ENCODE results near the gene OR2L8. TPM values are rescaled to one million over a fixed set of nuclear protein-coding genes. Genes with fewer than 3 reads are reported as not detected.

OR2L8 gene
- total and polyA plus RNA-seq, 2 experiments from 2014 or later = not detected

DNA sequence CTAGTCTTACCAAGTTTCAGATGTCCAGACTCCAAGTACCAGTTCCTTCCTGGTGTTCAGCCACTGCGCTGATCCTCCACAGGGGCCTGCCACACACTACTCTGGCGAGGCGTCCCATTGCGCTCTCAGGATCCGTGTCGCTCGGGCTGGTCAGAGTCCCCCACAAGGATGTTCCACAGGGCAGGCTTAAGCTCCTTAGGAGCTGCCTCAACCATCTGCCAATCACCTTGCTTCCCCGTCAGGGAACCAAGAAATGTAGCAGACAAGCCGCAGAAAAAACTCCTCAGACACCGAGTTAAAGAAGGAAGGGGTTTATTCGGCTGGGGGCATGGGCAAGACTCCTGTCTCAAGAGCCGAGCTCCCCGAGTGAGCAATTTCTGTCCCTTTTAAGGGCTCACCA lies 43.5 kb upstream of the OR2L8 start:
- ATAC-seq (no peak), DNase-seq (ENCODE audit: low spot score) (no peak)
- Mint-ChIP-seq H3K36me3 (ENCODE audit: low read depth) (peaks cover 51% of the 10 kb centered on the region), H3K27me3 (ENCODE audit: insufficient read depth, low read depth, poor library complexity) (peaks cover 3% of the 10 kb centered on the region), H3K4me3 (no peak overlapping the region), H3K4me1 (peaks cover 14% of the 10 kb centered on the region), H3K9me3 (peaks cover 90% of the 10 kb centered on the region), H3K27ac (no peak overlapping the region)
- Histone ChIP-seq H3K79me2 (replicated peaks; ENCODE audit: insufficient read depth) (no peaks in the 10 kb centered on the region), H4K20me1 (replicated peaks; ENCODE audit: insufficient read depth) (no peaks in the 10 kb centered on the region), H2AFZ (no peak overlapping the region), H3K4me1 (ENCODE audit: insufficient read depth) (peaks cover 20% of the 10 kb centered on the region), H3K9me2 (ENCODE audit: insufficient read depth) (no peaks in the 10 kb centered on the region), H3K27ac (ENCODE audit: low read depth) (no peak overlapping the region), H3K27me3 (ENCODE audit: insufficient read depth) (no peaks in the 10 kb centered on the region), H3K4me2 (no peak overlapping the region), H3K36me3 (ENCODE audit: insufficient read depth) (no peaks in the 10 kb centered on the region), H3K4me3 (no peak overlapping the region), H3F3A (replicated peaks; ENCODE audit: low read depth) (0 out of 2 replicates have a peak, but pooled peaks cover 3% of the 10 kb centered on the region)
- TF ChIP-seq, protein P1, sequence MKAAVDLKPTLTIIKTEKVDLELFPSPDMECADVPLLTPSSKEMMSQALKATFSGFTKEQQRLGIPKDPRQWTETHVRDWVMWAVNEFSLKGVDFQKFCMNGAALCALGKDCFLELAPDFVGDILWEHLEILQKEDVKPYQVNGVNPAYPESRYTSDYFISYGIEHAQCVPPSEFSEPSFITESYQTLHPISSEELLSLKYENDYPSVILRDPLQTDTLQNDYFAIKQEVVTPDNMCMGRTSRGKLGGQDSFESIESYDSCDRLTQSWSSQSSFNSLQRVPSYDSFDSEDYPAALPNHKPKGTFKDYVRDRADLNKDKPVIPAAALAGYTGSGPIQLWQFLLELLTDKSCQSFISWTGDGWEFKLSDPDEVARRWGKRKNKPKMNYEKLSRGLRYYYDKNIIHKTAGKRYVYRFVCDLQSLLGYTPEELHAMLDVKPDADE (IDR thresholded peaks at IDR 0.05) = no peak
- TF ChIP-seq ZNF114 (CRISPR knock-in tag; IDR thresholded peaks at IDR 0.05) (no peak), POLR2AphosphoS5 (IDR thresholded peaks at IDR 0.05; ENCODE audit: low read depth) (no peak), EZH2 (IDR thresholded peaks at IDR 0.05; ENCODE audit: low read depth, unreplicated experiment) (no peak), ZNF331 (CRISPR knock-in tag; IDR thresholded peaks at IDR 0.05; ENCODE audit: low read depth) (no peak), NANOG (IDR thresholded peaks at IDR 0.05; ENCODE audit: borderline replicate concordance) (no peak), CREB1 (CRISPR knock-in tag; IDR thresholded peaks at IDR 0.05; ENCODE audit: low read depth) (no peak), JUNB (IDR thresholded peaks at IDR 0.05; ENCODE audit: unreplicated experiment) (no peak), STAT1 (IDR thresholded peaks at IDR 0.05; ENCODE audit: unreplicated experiment) (no peak), EZH2phosphoT487 (IDR thresholded peaks at IDR 0.05; ENCODE audit: unreplicated experiment) (no peak)
- TF ChIP-seq, protein P2, sequence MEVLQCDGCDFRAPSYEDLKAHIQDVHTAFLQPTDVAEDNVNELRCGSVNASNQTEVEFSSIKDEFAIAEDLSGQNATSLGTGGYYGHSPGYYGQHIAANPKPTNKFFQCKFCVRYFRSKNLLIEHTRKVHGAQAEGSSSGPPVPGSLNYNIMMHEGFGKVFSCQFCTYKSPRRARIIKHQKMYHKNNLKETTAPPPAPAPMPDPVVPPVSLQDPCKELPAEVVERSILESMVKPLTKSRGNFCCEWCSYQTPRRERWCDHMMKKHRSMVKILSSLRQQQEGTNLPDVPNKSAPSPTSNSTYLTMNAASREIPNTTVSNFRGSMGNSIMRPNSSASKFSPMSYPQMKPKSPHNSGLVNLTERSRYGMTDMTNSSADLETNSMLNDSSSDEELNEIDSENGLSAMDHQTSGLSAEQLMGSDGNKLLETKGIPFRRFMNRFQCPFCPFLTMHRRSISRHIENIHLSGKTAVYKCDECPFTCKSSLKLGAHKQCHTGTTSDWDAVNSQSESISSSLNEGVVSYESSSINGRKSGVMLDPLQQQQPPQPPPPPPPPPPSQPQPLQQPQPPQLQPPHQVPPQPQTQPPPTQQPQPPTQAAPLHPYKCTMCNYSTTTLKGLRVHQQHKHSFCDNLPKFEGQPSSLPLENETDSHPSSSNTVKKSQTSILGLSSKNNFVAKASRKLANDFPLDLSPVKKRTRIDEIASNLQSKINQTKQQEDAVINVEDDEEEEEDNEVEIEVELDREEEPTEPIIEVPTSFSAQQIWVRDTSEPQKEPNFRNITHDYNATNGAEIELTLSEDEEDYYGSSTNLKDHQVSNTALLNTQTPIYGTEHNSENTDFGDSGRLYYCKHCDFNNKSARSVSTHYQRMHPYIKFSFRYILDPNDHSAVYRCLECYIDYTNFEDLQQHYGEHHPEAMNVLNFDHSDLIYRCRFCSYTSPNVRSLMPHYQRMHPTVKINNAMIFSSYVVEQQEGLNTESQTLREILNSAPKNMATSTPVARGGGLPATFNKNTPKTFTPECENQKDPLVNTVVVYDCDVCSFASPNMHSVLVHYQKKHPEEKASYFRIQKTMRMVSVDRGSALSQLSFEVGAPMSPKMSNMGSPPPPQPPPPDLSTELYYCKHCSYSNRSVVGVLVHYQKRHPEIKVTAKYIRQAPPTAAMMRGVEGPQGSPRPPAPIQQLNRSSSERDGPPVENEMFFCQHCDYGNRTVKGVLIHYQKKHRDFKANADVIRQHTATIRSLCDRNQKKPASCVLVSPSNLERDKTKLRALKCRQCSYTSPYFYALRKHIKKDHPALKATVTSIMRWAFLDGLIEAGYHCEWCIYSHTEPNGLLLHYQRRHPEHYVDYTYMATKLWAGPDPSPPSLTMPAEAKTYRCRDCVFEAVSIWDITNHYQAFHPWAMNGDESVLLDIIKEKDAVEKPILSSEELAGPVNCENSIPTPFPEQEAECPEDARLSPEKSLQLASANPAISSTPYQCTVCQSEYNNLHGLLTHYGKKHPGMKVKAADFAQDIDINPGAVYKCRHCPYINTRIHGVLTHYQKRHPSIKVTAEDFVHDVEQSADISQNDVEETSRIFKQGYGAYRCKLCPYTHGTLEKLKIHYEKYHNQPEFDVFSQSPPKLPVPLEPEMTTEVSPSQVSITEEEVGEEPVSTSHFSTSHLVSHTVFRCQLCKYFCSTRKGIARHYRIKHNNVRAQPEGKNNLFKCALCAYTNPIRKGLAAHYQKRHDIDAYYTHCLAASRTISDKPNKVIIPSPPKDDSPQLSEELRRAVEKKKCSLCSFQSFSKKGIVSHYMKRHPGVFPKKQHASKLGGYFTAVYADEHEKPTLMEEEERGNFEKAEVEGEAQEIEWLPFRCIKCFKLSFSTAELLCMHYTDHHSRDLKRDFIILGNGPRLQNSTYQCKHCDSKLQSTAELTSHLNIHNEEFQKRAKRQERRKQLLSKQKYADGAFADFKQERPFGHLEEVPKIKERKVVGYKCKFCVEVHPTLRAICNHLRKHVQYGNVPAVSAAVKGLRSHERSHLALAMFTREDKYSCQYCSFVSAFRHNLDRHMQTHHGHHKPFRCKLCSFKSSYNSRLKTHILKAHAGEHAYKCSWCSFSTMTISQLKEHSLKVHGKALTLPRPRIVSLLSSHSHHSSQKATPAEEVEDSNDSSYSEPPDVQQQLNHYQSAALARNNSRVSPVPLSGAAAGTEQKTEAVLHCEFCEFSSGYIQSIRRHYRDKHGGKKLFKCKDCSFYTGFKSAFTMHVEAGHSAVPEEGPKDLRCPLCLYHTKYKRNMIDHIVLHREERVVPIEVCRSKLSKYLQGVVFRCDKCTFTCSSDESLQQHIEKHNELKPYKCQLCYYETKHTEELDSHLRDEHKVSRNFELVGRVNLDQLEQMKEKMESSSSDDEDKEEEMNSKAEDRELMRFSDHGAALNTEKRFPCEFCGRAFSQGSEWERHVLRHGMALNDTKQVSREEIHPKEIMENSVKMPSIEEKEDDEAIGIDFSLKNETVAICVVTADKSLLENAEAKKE (CRISPR knock-in tag; IDR thresholded peaks at IDR 0.05) = no peak
- TF ChIP-seq, protein P3, sequence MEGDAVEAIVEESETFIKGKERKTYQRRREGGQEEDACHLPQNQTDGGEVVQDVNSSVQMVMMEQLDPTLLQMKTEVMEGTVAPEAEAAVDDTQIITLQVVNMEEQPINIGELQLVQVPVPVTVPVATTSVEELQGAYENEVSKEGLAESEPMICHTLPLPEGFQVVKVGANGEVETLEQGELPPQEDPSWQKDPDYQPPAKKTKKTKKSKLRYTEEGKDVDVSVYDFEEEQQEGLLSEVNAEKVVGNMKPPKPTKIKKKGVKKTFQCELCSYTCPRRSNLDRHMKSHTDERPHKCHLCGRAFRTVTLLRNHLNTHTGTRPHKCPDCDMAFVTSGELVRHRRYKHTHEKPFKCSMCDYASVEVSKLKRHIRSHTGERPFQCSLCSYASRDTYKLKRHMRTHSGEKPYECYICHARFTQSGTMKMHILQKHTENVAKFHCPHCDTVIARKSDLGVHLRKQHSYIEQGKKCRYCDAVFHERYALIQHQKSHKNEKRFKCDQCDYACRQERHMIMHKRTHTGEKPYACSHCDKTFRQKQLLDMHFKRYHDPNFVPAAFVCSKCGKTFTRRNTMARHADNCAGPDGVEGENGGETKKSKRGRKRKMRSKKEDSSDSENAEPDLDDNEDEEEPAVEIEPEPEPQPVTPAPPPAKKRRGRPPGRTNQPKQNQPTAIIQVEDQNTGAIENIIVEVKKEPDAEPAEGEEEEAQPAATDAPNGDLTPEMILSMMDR (conservative IDR thresholded peaks at IDR 0.05; ENCODE audit: low read depth in 2 of 2) = no peak
- TF ChIP-seq, protein P4, sequence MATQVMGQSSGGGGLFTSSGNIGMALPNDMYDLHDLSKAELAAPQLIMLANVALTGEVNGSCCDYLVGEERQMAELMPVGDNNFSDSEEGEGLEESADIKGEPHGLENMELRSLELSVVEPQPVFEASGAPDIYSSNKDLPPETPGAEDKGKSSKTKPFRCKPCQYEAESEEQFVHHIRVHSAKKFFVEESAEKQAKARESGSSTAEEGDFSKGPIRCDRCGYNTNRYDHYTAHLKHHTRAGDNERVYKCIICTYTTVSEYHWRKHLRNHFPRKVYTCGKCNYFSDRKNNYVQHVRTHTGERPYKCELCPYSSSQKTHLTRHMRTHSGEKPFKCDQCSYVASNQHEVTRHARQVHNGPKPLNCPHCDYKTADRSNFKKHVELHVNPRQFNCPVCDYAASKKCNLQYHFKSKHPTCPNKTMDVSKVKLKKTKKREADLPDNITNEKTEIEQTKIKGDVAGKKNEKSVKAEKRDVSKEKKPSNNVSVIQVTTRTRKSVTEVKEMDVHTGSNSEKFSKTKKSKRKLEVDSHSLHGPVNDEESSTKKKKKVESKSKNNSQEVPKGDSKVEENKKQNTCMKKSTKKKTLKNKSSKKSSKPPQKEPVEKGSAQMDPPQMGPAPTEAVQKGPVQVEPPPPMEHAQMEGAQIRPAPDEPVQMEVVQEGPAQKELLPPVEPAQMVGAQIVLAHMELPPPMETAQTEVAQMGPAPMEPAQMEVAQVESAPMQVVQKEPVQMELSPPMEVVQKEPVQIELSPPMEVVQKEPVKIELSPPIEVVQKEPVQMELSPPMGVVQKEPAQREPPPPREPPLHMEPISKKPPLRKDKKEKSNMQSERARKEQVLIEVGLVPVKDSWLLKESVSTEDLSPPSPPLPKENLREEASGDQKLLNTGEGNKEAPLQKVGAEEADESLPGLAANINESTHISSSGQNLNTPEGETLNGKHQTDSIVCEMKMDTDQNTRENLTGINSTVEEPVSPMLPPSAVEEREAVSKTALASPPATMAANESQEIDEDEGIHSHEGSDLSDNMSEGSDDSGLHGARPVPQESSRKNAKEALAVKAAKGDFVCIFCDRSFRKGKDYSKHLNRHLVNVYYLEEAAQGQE (IDR thresholded peaks at IDR 0.05; ENCODE audit: unreplicated experiment) = no peak
